ENCODE results near the gene PDCD2L.

PDCD2L gene

DNA sequence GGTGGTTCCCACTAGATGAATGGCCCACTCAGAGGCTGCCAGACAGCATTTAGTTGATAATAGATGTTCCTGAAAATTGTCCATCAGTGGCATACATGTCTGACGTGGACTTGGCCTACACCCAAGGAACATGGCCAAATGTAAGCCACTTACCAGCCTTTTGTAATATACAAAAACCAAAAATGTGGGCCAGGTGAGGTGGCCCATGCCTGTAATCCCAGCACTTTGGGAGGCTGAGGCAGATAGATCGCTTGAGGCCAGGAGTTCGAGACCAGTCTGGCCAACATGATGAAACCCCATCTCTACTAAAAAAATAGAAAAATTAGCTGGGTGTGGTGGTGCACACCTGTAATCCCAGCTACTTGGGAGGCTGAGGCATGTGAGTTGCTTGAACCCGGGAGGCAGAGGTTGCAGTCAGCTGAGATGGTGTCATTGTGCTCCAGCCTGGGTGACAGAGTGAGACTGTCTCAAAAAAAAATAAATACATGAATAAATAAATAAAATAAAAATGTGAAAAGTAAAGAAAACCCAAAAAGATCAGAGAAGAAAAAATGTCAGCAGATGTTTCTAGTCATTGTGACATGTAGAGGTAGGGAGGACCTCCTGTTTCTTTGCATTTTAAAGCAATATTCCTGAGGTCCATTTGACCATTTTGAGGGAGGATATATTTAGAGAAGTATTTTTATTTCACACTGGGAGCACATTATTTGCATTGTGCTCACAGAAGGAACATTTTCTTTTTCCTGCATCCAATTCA, 70.2 kb downstream of the PDCD2L start:
- no peak for FAIRE-seq

GRCh38 chr19:34475026-34475974, 71.1 kb downstream of the PDCD2L start:
- FAIRE-seq: no peak

Data from TTC549 (cell line).